ENCODE results near the gene CNPY1. TPM values are rescaled to one million over a fixed set of nuclear protein-coding genes. Genes with fewer than 3 reads are reported as not detected.

Gene CNPY1
- total and polyA plus RNA-seq, 2 donors: 0.32 TPM; not detected in 1

- DNase-seq (ENCODE audit: extremely low spot score): peak; percentile 18
- H3K36me3 ChIP-seq (ENCODE audit: insufficient read depth): no peaks in the 10 kb centered on the region
- no peaks in the 10 kb centered on the region for H3K4me1 ChIP-seq (ENCODE audit: insufficient read depth)
- 48% methylated on average over 17 of the region's 17 CpGs for WGBS
- no peak overlapping the region for H3K27ac ChIP-seq (ENCODE audit: low read depth)
- H3K4me3 ChIP-seq (ENCODE audit: low read depth, low read length): no peak overlapping the region
Observed at GRCh38 chr7:155584763-155585531, 38.6 kb upstream of the CNPY1 start.

GRCh38 chr7:155584261-155584660 lies 37.9 kb upstream of the CNPY1 start:
- H3K36me3 ChIP-seq (ENCODE audit: insufficient read depth): no peaks in the 10 kb centered on the region
- WGBS: 87% methylated on average over 7 of the region's 7 CpGs
- H3K27ac ChIP-seq (ENCODE audit: low read depth): no peak overlapping the region
- no peak overlapping the region for H3K4me3 ChIP-seq (ENCODE audit: low read depth, low read length)
- H3K4me1 ChIP-seq (ENCODE audit: insufficient read depth): no peaks in the 10 kb centered on the region
- DNase-seq (ENCODE audit: extremely low spot score): no peak

GRCh38 chr7:155583636-155584035 lies 37.3 kb upstream of the CNPY1 start:
- Histone ChIP-seq H3K4me1 (ENCODE audit: insufficient read depth) (no peaks in the 10 kb centered on the region), H3K36me3 (ENCODE audit: insufficient read depth) (no peaks in the 10 kb centered on the region), H3K4me3 (ENCODE audit: low read depth, low read length) (no peak overlapping the region), H3K27ac (ENCODE audit: low read depth) (no peak overlapping the region)
- no peak for DNase-seq (ENCODE audit: extremely low spot score)
- WGBS: 80% methylated on average over 3 of the region's 3 CpGs

GRCh38 chr7:155581954-155582353 lies 35.6 kb upstream of the CNPY1 start:
- Histone ChIP-seq H3K4me1 (ENCODE audit: insufficient read depth) (no peaks in the 10 kb centered on the region), H3K36me3 (ENCODE audit: insufficient read depth) (no peaks in the 10 kb centered on the region), H3K4me3 (ENCODE audit: low read depth, low read length) (no peak overlapping the region), H3K27ac (ENCODE audit: low read depth) (no peak overlapping the region)
- WGBS: 76% methylated on average over 9 of the region's 9 CpGs
- DNase-seq (ENCODE audit: extremely low spot score): no peak

- no peak for DNase-seq (ENCODE audit: extremely low spot score)
- H3K4me3 ChIP-seq (ENCODE audit: low read depth, low read length): no peak overlapping the region
- 65% methylated on average over 11 of the region's 11 CpGs for WGBS
- no peaks in the 10 kb centered on the region for H3K4me1 ChIP-seq (ENCODE audit: insufficient read depth)
- no peak overlapping the region for H3K27ac ChIP-seq (ENCODE audit: low read depth)
- no peaks in the 10 kb centered on the region for H3K36me3 ChIP-seq (ENCODE audit: insufficient read depth)
Observed at GRCh38 chr7:155581107-155581830, 34.9 kb upstream of the CNPY1 start.

- no peaks in the 10 kb centered on the region for H3K36me3 ChIP-seq (ENCODE audit: insufficient read depth)
- no peaks in the 10 kb centered on the region for H3K4me1 ChIP-seq (ENCODE audit: insufficient read depth)
- no peak overlapping the region for H3K27ac ChIP-seq (ENCODE audit: low read depth)
- no peak for DNase-seq (ENCODE audit: extremely low spot score)
- no peak overlapping the region for H3K4me3 ChIP-seq (ENCODE audit: low read depth, low read length)
- WGBS: 46% methylated on average over 3 of the region's 3 CpGs
Observed at GRCh38 chr7:155580367-155580766, 34.0 kb upstream of the CNPY1 start.

- H3K36me3 ChIP-seq (ENCODE audit: insufficient read depth): no peaks in the 10 kb centered on the region
- no peaks in the 10 kb centered on the region for H3K4me1 ChIP-seq (ENCODE audit: insufficient read depth)
- no peak overlapping the region for H3K4me3 ChIP-seq (ENCODE audit: low read depth, low read length)
- H3K27ac ChIP-seq (ENCODE audit: low read depth): no peak overlapping the region
- WGBS: 70% methylated on average over 13 of the region's 13 CpGs
- no peak for DNase-seq (ENCODE audit: extremely low spot score)
Observed at GRCh38 chr7:155579565-155579964, 33.2 kb upstream of the CNPY1 start.

DNA sequence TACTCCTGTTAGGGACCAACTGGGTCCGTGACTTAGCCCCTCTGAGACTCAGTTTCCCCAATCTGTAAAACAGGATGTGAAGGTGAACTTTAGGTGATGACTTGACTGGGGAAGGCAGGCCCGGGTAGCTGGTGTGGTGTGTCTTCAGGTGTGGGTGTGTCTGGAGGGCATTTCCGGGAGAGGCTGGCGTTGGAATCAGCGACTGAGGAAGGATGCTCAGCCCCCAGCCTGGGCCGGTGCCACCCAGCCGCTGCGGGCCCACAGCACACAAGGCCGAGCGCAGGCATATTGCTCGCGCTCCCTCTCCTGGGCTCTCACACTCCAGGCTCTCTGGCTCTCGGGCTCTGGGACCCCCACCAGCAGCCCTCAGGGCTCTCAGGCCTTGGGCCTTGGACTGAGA lies 31.7 kb upstream of the CNPY1 start:
- DNase-seq (ENCODE audit: extremely low spot score): no peak
- no peak overlapping the region for H3K4me3 ChIP-seq (ENCODE audit: low read depth, low read length)
- no peak overlapping the region for H3K27ac ChIP-seq (ENCODE audit: low read depth)
- H3K4me1 ChIP-seq (ENCODE audit: insufficient read depth): no peaks in the 10 kb centered on the region
- WGBS: 87% methylated on average over 13 of the region's 13 CpGs
- H3K36me3 ChIP-seq (ENCODE audit: insufficient read depth): no peaks in the 10 kb centered on the region

DNA sequence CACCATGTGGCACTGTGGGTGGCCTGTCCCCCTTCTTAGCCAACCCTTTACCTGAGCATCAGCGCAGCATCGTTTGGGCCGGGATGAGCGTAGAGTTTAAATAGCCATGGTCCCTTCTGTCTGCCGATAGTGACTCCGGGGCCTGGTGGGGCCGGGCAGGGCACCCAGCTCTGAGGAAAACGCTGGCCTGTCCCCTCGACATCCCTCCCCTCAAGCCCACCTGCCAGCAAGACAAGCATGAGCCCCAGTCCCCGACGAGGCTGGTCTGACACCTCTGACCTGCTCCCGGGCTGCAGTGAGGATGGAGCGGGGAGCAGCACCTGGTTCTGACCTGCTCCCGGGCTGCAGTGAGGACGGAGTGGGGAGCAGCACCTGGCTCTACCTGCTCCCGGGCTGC lies 31.1 kb upstream of the CNPY1 start:
- H3K36me3 ChIP-seq (ENCODE audit: insufficient read depth): no peaks in the 10 kb centered on the region
- no peak overlapping the region for H3K4me3 ChIP-seq (ENCODE audit: low read depth, low read length)
- no peak for DNase-seq (ENCODE audit: extremely low spot score)
- H3K4me1 ChIP-seq (ENCODE audit: insufficient read depth): no peaks in the 10 kb centered on the region
- 82% methylated on average over 16 of the region's 16 CpGs for WGBS
- H3K27ac ChIP-seq (ENCODE audit: low read depth): no peak overlapping the region

DNA sequence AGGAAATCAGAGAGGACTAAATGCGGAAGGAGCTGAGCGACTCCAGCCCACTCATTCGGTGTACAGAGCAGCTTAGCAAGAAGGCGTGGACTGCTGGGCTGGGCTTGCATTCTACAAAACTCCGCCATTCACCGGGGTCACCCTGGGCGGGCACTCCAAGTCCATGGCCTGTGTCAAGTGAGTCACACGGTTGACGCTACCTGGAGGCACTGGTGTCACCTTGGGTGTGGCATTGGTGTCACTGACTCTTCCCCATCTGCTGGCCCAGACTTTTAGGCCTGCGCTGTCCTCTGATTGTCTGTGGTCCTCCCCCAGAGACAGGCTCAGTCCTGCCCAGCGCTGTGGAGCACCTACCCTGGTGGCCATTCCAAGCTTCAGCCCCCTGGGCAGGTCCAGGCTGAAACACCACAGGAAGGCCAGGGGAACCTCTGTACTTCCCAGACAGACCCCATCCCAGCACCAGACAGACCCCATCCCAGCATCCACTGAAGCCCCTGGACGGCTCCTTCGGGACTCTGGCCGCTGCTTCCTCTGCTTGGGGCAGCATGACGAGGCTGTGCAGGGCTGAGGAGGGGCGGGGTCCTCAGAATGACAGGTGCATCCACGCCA lies 30.6 kb upstream of the CNPY1 start:
- Histone ChIP-seq H3K4me3 (ENCODE audit: low read depth, low read length) (no peak overlapping the region), H3K4me1 (ENCODE audit: insufficient read depth) (no peaks in the 10 kb centered on the region), H3K36me3 (ENCODE audit: insufficient read depth) (no peaks in the 10 kb centered on the region), H3K27ac (ENCODE audit: low read depth) (no peak overlapping the region)
- no peak for DNase-seq (ENCODE audit: extremely low spot score)
- WGBS: 77% methylated on average over 17 of the region's 17 CpGs

- Histone ChIP-seq H3K27ac (ENCODE audit: low read depth) (no peak overlapping the region), H3K4me3 (ENCODE audit: low read depth, low read length) (no peak overlapping the region), H3K36me3 (ENCODE audit: insufficient read depth) (no peaks in the 10 kb centered on the region), H3K4me1 (ENCODE audit: insufficient read depth) (no peaks in the 10 kb centered on the region)
- DNase-seq (ENCODE audit: extremely low spot score): no peak
- WGBS: 70% methylated on average over 20 of the region's 20 CpGs
Observed at GRCh38 chr7:155576416-155576815, 30.1 kb upstream of the CNPY1 start.

- WGBS: 63% methylated on average over 10 of the region's 10 CpGs
- Histone ChIP-seq H3K36me3 (ENCODE audit: insufficient read depth) (no peaks in the 10 kb centered on the region), H3K4me1 (ENCODE audit: insufficient read depth) (no peaks in the 10 kb centered on the region), H3K27ac (ENCODE audit: low read depth) (no peak overlapping the region), H3K4me3 (ENCODE audit: low read depth, low read length) (no peak overlapping the region)
- DNase-seq (ENCODE audit: extremely low spot score): peak; percentile 31
Observed at GRCh38 chr7:155574556-155575290, 28.4 kb upstream of the CNPY1 start.

DNA sequence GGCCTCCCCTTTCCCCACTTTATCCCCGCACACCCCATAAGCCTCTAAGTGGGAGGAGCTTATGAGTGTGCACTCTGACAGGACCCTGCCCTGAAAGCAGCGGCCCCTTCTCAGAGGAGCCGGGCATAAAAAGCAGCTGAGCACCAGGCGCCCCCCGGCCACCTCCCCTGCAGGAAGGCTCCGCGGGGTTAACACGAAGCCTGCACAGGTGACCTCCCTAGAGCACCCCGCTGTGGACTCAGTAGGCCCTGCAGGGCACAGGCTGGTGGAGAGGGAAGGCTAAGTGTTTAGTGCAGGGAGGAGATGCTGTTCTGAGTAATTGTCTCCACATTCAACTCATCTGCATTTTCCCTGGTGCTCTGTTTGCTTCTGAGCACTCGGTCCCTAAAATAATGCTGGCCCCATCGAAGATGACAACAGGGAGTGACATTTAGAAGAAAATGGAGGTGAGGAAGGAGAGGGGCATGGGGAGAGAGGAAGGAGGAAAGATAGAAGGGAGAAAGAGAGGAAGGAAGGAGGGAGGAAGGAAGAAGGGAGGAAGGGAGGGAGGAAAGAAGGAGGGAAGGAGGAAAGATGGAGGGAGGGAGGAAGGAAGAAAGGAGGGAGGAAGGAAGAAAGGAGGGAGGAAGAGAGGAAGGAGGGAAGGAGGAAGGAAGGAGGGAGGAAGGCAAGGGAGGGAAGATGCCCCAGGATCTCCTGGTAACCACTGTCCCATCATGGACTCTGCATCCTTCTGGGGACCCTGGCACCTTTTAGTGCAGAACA lies 25.4 kb upstream of the CNPY1 start:
- WGBS: 45% methylated on average over 11 of the region's 11 CpGs
- H3K27ac ChIP-seq (ENCODE audit: low read depth): no peak overlapping the region
- no peaks in the 10 kb centered on the region for H3K4me1 ChIP-seq (ENCODE audit: insufficient read depth)
- no peaks in the 10 kb centered on the region for H3K36me3 ChIP-seq (ENCODE audit: insufficient read depth)
- DNase-seq (ENCODE audit: extremely low spot score): no peak
- H3K4me3 ChIP-seq (ENCODE audit: low read depth, low read length): no peak overlapping the region

Data from urinary bladder (tissue), 4 donors.